B cell (primary cell): ENCODE data around the gene CRBN. TPM values are rescaled to one million over a fixed set of nuclear protein-coding genes. Genes with fewer than 3 reads are reported as not detected.

Experiments
- ATAC-seq: fragments of 200-7000 bp; cut with Tn5 transposase; one replicate; pipeline ENCODE4 v1.10.0; 2021; ENCODE audit warnings: low read depth, mild to moderate bottlenecking, moderate number of reproducible peaks, moderate library complexity
- CTCF ChIA-PET: fragments of 350-600 bp; sonication (Branson Sonifier 250); formaldehyde crosslinking; loops from one replicate; lab custom pipeline; 2021; ENCODE audit warnings: antibody characterized with exemption, inconsistent platforms; lab: Charles Lee
- POLR2A ChIA-PET: fragments of 350-600 bp; sonication (Branson Sonifier 250); formaldehyde crosslinking; loops from one replicate; lab custom pipeline; 2021; ENCODE audit warnings: antibody characterized with exemption; lab: Charles Lee
- DNase-seq: peaks from one replicate; pipeline ENCODE4 v3.0.0; 2013
- H2AFZ ChIP-seq: 2 replicates; pipeline ENCODE4 v1.6.1; 2012; ENCODE audit warnings: mild to moderate bottlenecking, low read depth, low read length; ENCODE audit not compliant: insufficient read depth, poor library complexity, severe bottlenecking
- H3K27ac ChIP-seq, 2 donors: 1 replicate in 1 of 2; 2 replicates in 1 of 2; pipeline ENCODE4 v1.5.1; 2012 to 2013; ENCODE audit warnings: low read length in 2 of 2, mild to moderate bottlenecking in 2 of 2, moderate library complexity in 1 of 2
- H3K27me3 ChIP-seq, 4 experiments: fragments of 200-600 bp in 1 of 4; sonication (generic) in 1 of 4; replicated peaks in 1 of 4; 1 replicate in 2 of 4; 2 replicates in 2 of 4; pipeline versions ENCODE4 v1.6.1 to v1.7.0; 2013 to 2016; ENCODE audit warnings: low read length in 3 of 4, mild to moderate bottlenecking in 2 of 4, mixed read lengths in 1 of 4, moderate library complexity in 1 of 4; ENCODE audit not compliant: insufficient read depth in 4 of 4, control insufficient read depth in 3 of 4; ENCODE audit errors: control extremely low read depth in 1 of 4
- H3K36me3 ChIP-seq, 2 experiments: replicated peaks in 1 of 2; 1 replicate in 1 of 2; 2 replicates in 1 of 2; pipeline versions ENCODE4 v1.6.1 to v1.7.1; 2013; ENCODE audit warnings: low read length in 1 of 2; ENCODE audit not compliant: insufficient read depth in 2 of 2, control insufficient read depth in 1 of 2; ENCODE audit errors: control extremely low read depth in 1 of 2, extremely low read depth in 1 of 2
- H3K4me1 ChIP-seq, 2 donors: fragments of 200-600 bp in 1 of 2; sonication (generic) in 1 of 2; 1 replicate in 1 of 2; 2 replicates in 1 of 2; pipeline versions ENCODE4 v1.5.1 to v1.6.1; 2013 to 2017; ENCODE audit warnings: low read length in 2 of 2; ENCODE audit not compliant: control insufficient read depth in 2 of 2, insufficient read depth in 2 of 2
- H3K4me2 ChIP-seq: replicated peaks from 2 replicates; pipeline ENCODE3; 2012; ENCODE audit warnings: mild to moderate bottlenecking, low read depth, low read length; ENCODE audit not compliant: poor library complexity, severe bottlenecking
- H3K4me3 ChIP-seq, 5 experiments: fragments of 200-600 bp in 1 of 5; sonication (generic) in 1 of 5; 1 replicate in 3 of 5; 2 replicates in 2 of 5; pipeline versions ENCODE4 v1.5.1 to v1.7.0; 2011 to 2016; ENCODE audit warnings: low read length in 4 of 5, mild to moderate bottlenecking in 4 of 5, low read depth in 2 of 5, control low read depth in 1 of 5, moderate library complexity in 1 of 5; ENCODE audit not compliant: insufficient read depth in 1 of 5; ENCODE audit errors: control extremely low read depth in 1 of 5, extremely low read depth in 1 of 5
- H3K79me2 ChIP-seq: fragments of 200-600 bp; sonication (generic); one replicate; pipeline ENCODE4 v1.6.0; 2016; ENCODE audit warnings: low read length; ENCODE audit not compliant: control insufficient read depth, insufficient read depth
- H3K9ac ChIP-seq: fragments of 200-600 bp; sonication (generic); 2 replicates; pipeline ENCODE4 v1.6.1; 2017; ENCODE audit warnings: mild to moderate bottlenecking, low read length, moderate library complexity
- H3K9me3 ChIP-seq, 3 donors: one replicate each; pipeline versions ENCODE4 v1.6.1 to v1.7.1; 2013; ENCODE audit warnings: low read length in 2 of 3; ENCODE audit not compliant: control insufficient read depth in 2 of 3, insufficient read depth in 1 of 3; ENCODE audit errors: control extremely low read depth in 1 of 3
- H4K20me1 ChIP-seq: 2 replicates; pipeline ENCODE4 v1.6.0; 2012; ENCODE audit warnings: mild to moderate bottlenecking, low read length; ENCODE audit not compliant: insufficient read depth, control insufficient read depth, poor library complexity, severe bottlenecking
- H3K27ac Mint-ChIP-seq: one replicate; pipeline ENCODE4 v1.8.0; 2021; ENCODE audit warnings: mixed read lengths
- H3K27me3 Mint-ChIP-seq: one replicate; pipeline ENCODE4 v1.8.0; 2021; ENCODE audit warnings: mixed read lengths
- H3K4me1 Mint-ChIP-seq: one replicate; pipeline ENCODE4 v1.8.0; 2021; ENCODE audit warnings: mixed read lengths
- H3K4me3 Mint-ChIP-seq: one replicate; pipeline ENCODE4 v1.8.0; 2021; ENCODE audit warnings: mixed read lengths
- H3K9me3 Mint-ChIP-seq: one replicate; pipeline ENCODE4 v1.8.0; 2022; ENCODE audit warnings: mixed read lengths; ENCODE audit not compliant: insufficient read depth
- EZH2 ChIP-seq: IDR thresholded peaks from 2 replicates; pipeline ENCODE4 v1.6.1; 2012; ENCODE audit warnings: borderline replicate concordance, low read depth, mild to moderate bottlenecking, moderate library complexity, low read length; ENCODE audit not compliant: insufficient read depth, poor library complexity, severe bottlenecking
- WGBS: methylation state at CpG from one replicate; pipeline ENCODE4 v1.1.5; 2013; ENCODE audit warnings: missing lambda C conversion rate; ENCODE audit not compliant: insufficient coverage; 5-methylcytosine and 5-hydroxymethylcytosine counted together
- intact Hi-C: fragments of 100-400 bp; cut with micrococcal nuclease; formaldehyde crosslinking; loops from one replicate; pipeline ENCODE4 v1.10.0; 2022
- polyA plus RNA-seq: library from polyadenylated mRNA; depleted of rRNA; stranded (reverse); fragments of >200 nt; gene quantifications from 2 replicates; pipeline ENCODE4 v1.2.3, GENCODE V29; 2012
- small RNA-seq: library from RNA; depleted of rRNA; stranded (forward); fragments of <200 nt; gene quantifications from one replicate; pipeline ENCODE3, GENCODE V24; 2012; ENCODE audit warnings: low replicate concordance, low read depth; ENCODE audit not compliant: insufficient read length
- total RNA-seq, 2 donors: library from RNA; stranded (reverse); fragments of 120-200 nt in 1 of 2; gene quantifications; 1 replicate in 1 of 2; 2 replicates in 1 of 2; pipeline versions ENCODE4 v1.2.3 to v1.2.4, GENCODE V29; 2013 to 2022
- TF ChIP-seq, protein P1 (sequence below): fragments of 200-600 bp; IDR thresholded peaks from one replicate; pipeline ENCODE4 v1.8.0; 2022; ENCODE audit warnings: antibody characterized with exemption, mild to moderate bottlenecking

CRBN gene
- total and polyA plus RNA-seq, 2 donors (not counting 1 experiment from before 2014, with no cell fraction given) = 67.1 to 95.1 TPM

DNA sequence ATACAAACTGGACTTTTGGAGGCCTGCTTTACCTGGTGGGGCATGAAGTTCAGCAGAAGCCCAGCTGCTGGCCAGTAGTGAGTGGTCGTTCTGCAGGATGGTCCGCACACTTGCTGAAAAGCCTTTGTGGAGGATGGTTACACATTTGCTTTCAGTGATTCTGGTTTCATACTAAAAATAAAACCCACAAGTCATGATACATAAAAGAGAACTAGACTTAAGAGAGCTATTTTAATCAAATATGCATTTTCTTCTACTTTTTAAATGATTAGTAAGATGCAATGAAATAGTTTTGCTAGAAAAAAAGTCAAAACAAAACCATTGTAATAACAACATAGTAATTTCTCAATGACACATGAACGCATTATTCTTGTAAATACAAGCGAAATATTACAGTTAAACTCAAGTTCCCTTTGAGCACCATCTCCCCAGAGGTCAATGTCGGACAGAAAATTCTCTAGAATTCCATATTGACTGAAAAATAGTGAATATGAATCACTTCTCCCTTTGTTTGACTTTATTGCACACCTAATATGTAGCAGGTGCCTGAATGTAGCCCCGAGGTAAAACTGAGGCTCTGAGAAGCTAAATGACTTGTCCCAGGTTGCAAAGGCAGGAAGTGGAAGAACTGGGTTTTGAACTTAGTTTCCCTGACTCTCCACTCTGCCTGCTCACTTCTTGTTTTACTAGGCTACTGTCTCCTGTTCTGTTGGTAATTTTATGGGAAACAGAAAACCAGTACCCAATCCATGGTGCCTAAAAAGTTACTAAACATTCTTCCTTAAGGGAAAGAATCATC is 77.6 kb downstream of the CRBN start:
- Histone ChIP-seq H3K79me2 (no peaks in the 10 kb centered on the region), H2AFZ (no peak overlapping the region), H3K9ac (no peak overlapping the region), H3K36me3 (no peaks in the 10 kb centered on the region), H4K20me1 (no peaks in the 10 kb centered on the region), H3K4me1 (peaks cover 12 to 38% of the 10 kb centered on the region in 2 donors), H3K27me3 (no peaks in the 10 kb centered on the region), H3K4me3 (no peak overlapping the region), H3K4me2 (no peak overlapping the region), H3K9me3 (peaks cover 0 to 1% (median 0%) of the 10 kb centered on the region in 3 donors), H3K27ac (no peak overlapping the region)
- Mint-ChIP-seq H3K9me3 (no peaks in the 10 kb centered on the region), H3K4me1 (peaks cover 18% of the 10 kb centered on the region), H3K27me3 (peaks cover 4% of the 10 kb centered on the region), H3K27ac (no peak overlapping the region), H3K4me3 (no peak overlapping the region)
- no peak for DNase-seq
- TF ChIP-seq, protein P1, sequence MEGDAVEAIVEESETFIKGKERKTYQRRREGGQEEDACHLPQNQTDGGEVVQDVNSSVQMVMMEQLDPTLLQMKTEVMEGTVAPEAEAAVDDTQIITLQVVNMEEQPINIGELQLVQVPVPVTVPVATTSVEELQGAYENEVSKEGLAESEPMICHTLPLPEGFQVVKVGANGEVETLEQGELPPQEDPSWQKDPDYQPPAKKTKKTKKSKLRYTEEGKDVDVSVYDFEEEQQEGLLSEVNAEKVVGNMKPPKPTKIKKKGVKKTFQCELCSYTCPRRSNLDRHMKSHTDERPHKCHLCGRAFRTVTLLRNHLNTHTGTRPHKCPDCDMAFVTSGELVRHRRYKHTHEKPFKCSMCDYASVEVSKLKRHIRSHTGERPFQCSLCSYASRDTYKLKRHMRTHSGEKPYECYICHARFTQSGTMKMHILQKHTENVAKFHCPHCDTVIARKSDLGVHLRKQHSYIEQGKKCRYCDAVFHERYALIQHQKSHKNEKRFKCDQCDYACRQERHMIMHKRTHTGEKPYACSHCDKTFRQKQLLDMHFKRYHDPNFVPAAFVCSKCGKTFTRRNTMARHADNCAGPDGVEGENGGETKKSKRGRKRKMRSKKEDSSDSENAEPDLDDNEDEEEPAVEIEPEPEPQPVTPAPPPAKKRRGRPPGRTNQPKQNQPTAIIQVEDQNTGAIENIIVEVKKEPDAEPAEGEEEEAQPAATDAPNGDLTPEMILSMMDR = no peak
- no peak for TF ChIP-seq EZH2
- ChIA-PET CTCF (no interaction called here), POLR2A (no interaction called here)
- 55% methylated on average over 2 of the region's 6 CpGs for WGBS
- intact Hi-C loops = no loop called here
- ATAC-seq = no peak

Small RNA genes within 50 kb of the gene (small RNA-seq; reads per million reads assigned to genes)
- gene RF00416 = not detected

Other genes with a start within 250 kb of the CRBN start
- 0.75 and 1.0 TPM in 2 replicates for gene IL5RA, start 69.3 kb downstream of the CRBN start, total RNA-seq
- 0.43 and 2.6 TPM in 2 replicates for gene IL5RA, start 69.3 kb downstream of the CRBN start, polyA plus RNA-seq
- gene TRNT1, start 52.8 kb downstream of the CRBN start, total RNA-seq = 40.6 and 52.8 TPM in 2 replicates
- 4.5 and 6.6 TPM in 2 replicates for gene TRNT1, start 52.8 kb downstream of the CRBN start, polyA plus RNA-seq